Measurements from ENCODE around the gene KIAA0753. TPM values are rescaled to one million over a fixed set of nuclear protein-coding genes. Genes with fewer than 3 reads are reported as not detected.

The KIAA0753 gene
- total and polyA plus RNA-seq, 2 donors = 8.5 to 23.7 TPM

- no peaks in the 10 kb centered on the region for H3K4me1 ChIP-seq (ENCODE audit: insufficient read depth)
- no peak overlapping the region for H3K27ac ChIP-seq (ENCODE audit: low read depth)
- DNase-seq (ENCODE audit: extremely low spot score) = no peak
- H3K36me3 ChIP-seq (ENCODE audit: insufficient read depth) = no peaks in the 10 kb centered on the region
- WGBS = 38% methylated on average over 7 of the region's 7 CpGs
- no peak overlapping the region for H3K4me3 ChIP-seq (ENCODE audit: low read depth, low read length)
Measured at GRCh38 chr17:6571452-6571781, 69.1 kb downstream of the KIAA0753 start.

GRCh38 chr17:6570731-6571451 is 69.6 kb downstream of the KIAA0753 start:
- Histone ChIP-seq H3K27ac (ENCODE audit: low read depth) (no peak overlapping the region), H3K36me3 (ENCODE audit: insufficient read depth) (no peaks in the 10 kb centered on the region), H3K4me1 (ENCODE audit: insufficient read depth) (no peaks in the 10 kb centered on the region), H3K4me3 (ENCODE audit: low read depth, low read length) (no peak overlapping the region)
- DNase-seq (ENCODE audit: extremely low spot score) = no peak
- 51% methylated on average over 18 of the region's 18 CpGs for WGBS

- Histone ChIP-seq H3K4me3 (ENCODE audit: low read depth, low read length) (no peak overlapping the region), H3K27ac (ENCODE audit: low read depth) (no peak overlapping the region), H3K36me3 (ENCODE audit: insufficient read depth) (no peaks in the 10 kb centered on the region), H3K4me1 (ENCODE audit: insufficient read depth) (no peaks in the 10 kb centered on the region)
- 73% methylated on average over 10 of the region's 10 CpGs for WGBS
- DNase-seq (ENCODE audit: extremely low spot score) = no peak
Measured at GRCh38 chr17:6569370-6570285, 70.9 kb downstream of the KIAA0753 start.

GRCh38 chr17:6568184-6568758 is 72.2 kb downstream of the KIAA0753 start:
- no peaks in the 10 kb centered on the region for H3K4me1 ChIP-seq (ENCODE audit: insufficient read depth)
- WGBS = 90% methylated on average over 12 of the region's 12 CpGs
- H3K36me3 ChIP-seq (ENCODE audit: insufficient read depth) = no peaks in the 10 kb centered on the region
- DNase-seq (ENCODE audit: extremely low spot score) = no peak
- no peak overlapping the region for H3K27ac ChIP-seq (ENCODE audit: low read depth)
- H3K4me3 ChIP-seq (ENCODE audit: low read depth, low read length) = no peak overlapping the region

GRCh38 chr17:6567528-6568183 is 72.9 kb downstream of the KIAA0753 start:
- Histone ChIP-seq H3K27ac (ENCODE audit: low read depth) (no peak overlapping the region), H3K4me1 (ENCODE audit: insufficient read depth) (no peaks in the 10 kb centered on the region), H3K36me3 (ENCODE audit: insufficient read depth) (no peaks in the 10 kb centered on the region), H3K4me3 (ENCODE audit: low read depth, low read length) (no peak overlapping the region)
- no peak for DNase-seq (ENCODE audit: extremely low spot score)
- WGBS = 52% methylated on average over 15 of the region's 15 CpGs

- DNase-seq (ENCODE audit: extremely low spot score) = no peak
- H3K36me3 ChIP-seq (ENCODE audit: insufficient read depth) = no peaks in the 10 kb centered on the region
- H3K27ac ChIP-seq (ENCODE audit: low read depth) = no peak overlapping the region
- H3K4me3 ChIP-seq (ENCODE audit: low read depth, low read length) = no peak overlapping the region
- no peaks in the 10 kb centered on the region for H3K4me1 ChIP-seq (ENCODE audit: insufficient read depth)
Measured at GRCh38 chr17:6561446-6561845, 79.1 kb downstream of the KIAA0753 start.

- WGBS = 83% methylated on average over 3 of the region's 3 CpGs
- Histone ChIP-seq H3K4me1 (ENCODE audit: insufficient read depth) (no peaks in the 10 kb centered on the region), H3K36me3 (ENCODE audit: insufficient read depth) (no peaks in the 10 kb centered on the region), H3K27ac (ENCODE audit: low read depth) (no peak overlapping the region), H3K4me3 (ENCODE audit: low read depth, low read length) (no peak overlapping the region)
- no peak for DNase-seq (ENCODE audit: extremely low spot score)
Measured at GRCh38 chr17:6560496-6560895, 80.0 kb downstream of the KIAA0753 start.

- Histone ChIP-seq H3K4me3 (ENCODE audit: low read depth, low read length) (no peak overlapping the region), H3K27ac (ENCODE audit: low read depth) (no peak overlapping the region), H3K36me3 (ENCODE audit: insufficient read depth) (no peaks in the 10 kb centered on the region), H3K4me1 (ENCODE audit: insufficient read depth) (no peaks in the 10 kb centered on the region)
- no peak for DNase-seq (ENCODE audit: extremely low spot score)
- 95% methylated on average over 5 of the region's 5 CpGs for WGBS
Measured at GRCh38 chr17:6559753-6560215, 80.7 kb downstream of the KIAA0753 start.

- no peak overlapping the region for H3K4me3 ChIP-seq (ENCODE audit: low read depth, low read length)
- no peak overlapping the region for H3K27ac ChIP-seq (ENCODE audit: low read depth)
- no peaks in the 10 kb centered on the region for H3K36me3 ChIP-seq (ENCODE audit: insufficient read depth)
- 72% methylated on average over 11 of the region's 11 CpGs for WGBS
- H3K4me1 ChIP-seq (ENCODE audit: insufficient read depth) = no peaks in the 10 kb centered on the region
- no peak for DNase-seq (ENCODE audit: extremely low spot score)
Measured at GRCh38 chr17:6558932-6559752, 81.4 kb downstream of the KIAA0753 start.

GRCh38 chr17:6558276-6558675 is 82.2 kb downstream of the KIAA0753 start:
- WGBS = 87% methylated on average over 6 of the region's 6 CpGs
- Histone ChIP-seq H3K27ac (ENCODE audit: low read depth) (no peak overlapping the region), H3K4me1 (ENCODE audit: insufficient read depth) (no peaks in the 10 kb centered on the region), H3K36me3 (ENCODE audit: insufficient read depth) (no peaks in the 10 kb centered on the region), H3K4me3 (ENCODE audit: low read depth, low read length) (no peak overlapping the region)
- no peak for DNase-seq (ENCODE audit: extremely low spot score)

GRCh38 chr17:6557040-6557438 is 83.5 kb downstream of the KIAA0753 start:
- no peak for DNase-seq (ENCODE audit: extremely low spot score)
- Histone ChIP-seq H3K4me1 (ENCODE audit: insufficient read depth) (no peaks in the 10 kb centered on the region), H3K4me3 (ENCODE audit: low read depth, low read length) (no peak overlapping the region), H3K27ac (ENCODE audit: low read depth) (no peak overlapping the region), H3K36me3 (ENCODE audit: insufficient read depth) (no peaks in the 10 kb centered on the region)
- WGBS = 58% methylated on average over 9 of the region's 9 CpGs

- under 1% methylated on average over 116 of the region's 122 CpGs for WGBS
- Histone ChIP-seq H3K36me3 (ENCODE audit: insufficient read depth) (no peaks in the 10 kb centered on the region), H3K4me1 (ENCODE audit: insufficient read depth) (no peaks in the 10 kb centered on the region), H3K27ac (ENCODE audit: low read depth) (no peak within 1 kb of the TSS), H3K4me3 (ENCODE audit: low read depth, low read length) (peak within 1 kb of the TSS; percentile 60)
- no peak for DNase-seq (ENCODE audit: extremely low spot score)
Measured at GRCh38 chr17:6556121-6557039, 84.1 kb downstream of the KIAA0753 start, which contains the start of gene PITPNM3. Gene PITPNM3, minus strand, starts transcription at chr17:6556555. Its CDS starts 149 bp downstream, at chr17:6556406.
